GM21390 (cell line): ENCODE data around the gene ZNF431.
"Not testable (repeated sequence)": the region's sequence is repeated elsewhere in the genome, so short reads cannot be mapped to it uniquely, and the experiment has no call there.

Experiments
- ATAC-seq: cut with Tn5 transposase; IDR thresholded peaks from one replicate; pipeline ENCODE4 v1.9.1; 2021; ENCODE audit not compliant: unreplicated experiment

ZNF431 gene

GRCh38 chr19:21141787-21142464, at the start of gene ZNF431:
Gene ZNF431, plus strand, starts transcription at chr19:21142040. Its CDS starts 144 bp downstream, at chr19:21142184.
- peak; percentile 97 for ATAC-seq

GRCh38 chr19:21092109-21092508, 49.7 kb upstream of the ZNF431 start:
- no peak for ATAC-seq

GRCh38 chr19:21094347-21095025, 47.4 kb upstream of the ZNF431 start:
- ATAC-seq, result no peak

DNA sequence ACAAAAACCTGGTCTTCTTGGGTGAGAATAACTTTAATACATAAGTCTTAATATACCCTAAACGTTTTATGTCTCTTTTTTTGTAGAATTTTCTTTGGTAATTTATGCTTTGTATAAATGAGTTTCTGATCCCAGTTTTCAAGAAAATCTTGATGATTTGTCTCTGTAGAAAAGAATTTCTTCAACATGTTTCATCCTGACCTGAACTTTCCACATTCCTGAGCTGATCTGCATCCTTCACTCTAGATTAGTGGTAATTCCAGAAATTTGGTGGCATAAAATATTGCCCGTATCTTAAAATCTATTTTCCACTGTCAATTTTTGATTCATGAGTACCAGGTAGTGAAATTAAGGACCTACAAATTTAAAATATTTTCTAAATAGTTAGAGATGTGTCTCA, 43.5 kb upstream of the ZNF431 start:
- ATAC-seq, result no peak

DNA sequence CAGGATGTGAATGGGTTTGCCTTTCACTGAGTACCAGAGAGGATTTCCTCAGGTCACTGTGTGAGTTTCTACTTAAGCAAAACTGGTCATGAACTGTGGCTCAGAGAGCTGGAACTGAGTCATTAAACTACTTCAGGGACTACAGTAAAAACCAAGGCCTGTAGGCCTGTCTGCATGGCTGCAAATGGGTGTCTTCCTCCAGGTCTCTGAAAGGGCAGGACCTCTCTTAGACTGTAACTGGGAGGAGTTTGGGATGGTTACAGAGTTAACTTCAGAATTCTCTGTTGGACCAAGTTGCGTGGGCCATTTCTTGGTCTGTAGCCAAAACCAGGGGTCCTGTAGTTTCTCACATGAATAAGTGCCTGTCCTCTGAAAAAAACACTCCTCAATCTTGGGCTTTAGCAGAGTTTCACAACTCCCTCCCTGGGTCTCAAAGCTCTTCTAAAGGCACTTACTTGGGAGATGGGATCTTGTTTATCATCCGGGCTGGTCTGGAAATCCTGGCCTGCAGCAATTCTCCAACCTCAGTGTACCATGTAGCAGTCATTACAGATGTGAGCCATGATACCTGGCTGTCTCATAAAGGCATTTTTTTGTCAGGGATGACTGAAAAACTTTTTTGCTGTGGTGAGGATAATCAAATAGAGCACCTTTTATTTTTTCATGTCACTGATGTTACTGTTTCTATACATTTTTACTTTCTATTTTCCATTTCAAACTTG, 40.2 kb upstream of the ZNF431 start:
- no peak for ATAC-seq

DNA sequence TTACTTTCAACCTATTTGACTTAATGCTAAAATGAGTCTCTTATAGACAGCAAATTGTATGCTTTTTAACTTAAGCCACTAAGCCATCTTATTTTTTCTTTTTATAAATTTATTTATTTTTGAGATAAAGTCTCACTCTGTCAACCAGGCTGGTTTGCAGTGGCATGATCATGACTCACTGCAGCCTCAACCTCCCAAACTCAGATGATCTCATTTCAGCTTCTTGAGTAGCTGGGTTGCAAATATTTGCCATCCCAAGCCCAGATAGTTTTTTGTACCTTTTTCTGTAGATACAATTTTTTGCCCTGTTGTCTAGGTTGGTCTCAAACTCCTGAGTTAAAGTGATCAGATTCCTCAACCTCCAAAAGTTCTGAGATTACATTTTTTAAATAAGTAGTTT, 32.7 kb upstream of the ZNF431 start:
- ATAC-seq, result no peak

DNA sequence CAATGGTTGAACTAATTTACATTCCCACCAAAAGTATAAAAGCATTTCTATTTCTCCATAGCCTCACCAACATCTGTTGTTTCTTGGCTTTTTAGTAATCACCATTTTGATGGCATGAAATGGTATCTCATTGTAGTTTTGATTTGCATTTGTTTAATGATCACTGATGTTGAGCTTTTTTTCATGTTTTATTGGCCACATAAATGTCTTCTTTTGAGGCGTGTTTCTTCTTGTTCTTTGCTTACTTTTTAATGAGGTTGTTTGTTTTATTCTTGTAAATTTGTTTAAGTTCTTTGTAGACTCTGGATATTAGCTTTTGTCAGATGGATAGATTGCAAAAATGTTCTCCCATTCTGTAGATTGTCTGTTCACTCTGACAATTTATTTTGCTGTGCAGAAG, 31.7 kb upstream of the ZNF431 start:
- ATAC-seq, result no peak

GRCh38 chr19:21115430-21115829, 26.4 kb upstream of the ZNF431 start:
- no peak for ATAC-seq

- no peak for ATAC-seq
These were observed 24.6 kb upstream of the ZNF431 start for GRCh38 chr19:21117041-21117907.

DNA sequence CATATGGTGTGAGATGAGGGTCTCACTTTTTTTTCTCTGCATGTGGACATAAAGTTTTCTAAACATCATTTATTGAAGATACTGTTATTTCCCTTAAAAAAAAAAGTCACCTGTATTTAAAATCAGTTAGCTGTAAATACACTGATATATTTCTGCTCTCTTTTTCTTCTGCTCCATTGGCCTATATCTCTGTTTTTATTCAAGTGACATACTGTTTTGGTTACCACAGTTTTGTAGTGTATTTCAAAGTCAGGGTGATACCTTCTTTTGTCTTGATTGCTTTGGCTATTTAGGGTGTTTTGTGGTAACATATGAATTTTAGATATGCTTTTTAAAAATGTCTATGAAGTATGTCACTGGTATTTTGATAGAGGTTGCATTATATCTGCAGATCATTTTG, 15.8 kb upstream of the ZNF431 start:
- ATAC-seq, result no peak

- ATAC-seq, result no peak
These were observed 14.8 kb upstream of the ZNF431 start for GRCh38 chr19:21127001-21127400.

- no peak for ATAC-seq
These were observed 13.9 kb upstream of the ZNF431 start for GRCh38 chr19:21127898-21128297.

DNA sequence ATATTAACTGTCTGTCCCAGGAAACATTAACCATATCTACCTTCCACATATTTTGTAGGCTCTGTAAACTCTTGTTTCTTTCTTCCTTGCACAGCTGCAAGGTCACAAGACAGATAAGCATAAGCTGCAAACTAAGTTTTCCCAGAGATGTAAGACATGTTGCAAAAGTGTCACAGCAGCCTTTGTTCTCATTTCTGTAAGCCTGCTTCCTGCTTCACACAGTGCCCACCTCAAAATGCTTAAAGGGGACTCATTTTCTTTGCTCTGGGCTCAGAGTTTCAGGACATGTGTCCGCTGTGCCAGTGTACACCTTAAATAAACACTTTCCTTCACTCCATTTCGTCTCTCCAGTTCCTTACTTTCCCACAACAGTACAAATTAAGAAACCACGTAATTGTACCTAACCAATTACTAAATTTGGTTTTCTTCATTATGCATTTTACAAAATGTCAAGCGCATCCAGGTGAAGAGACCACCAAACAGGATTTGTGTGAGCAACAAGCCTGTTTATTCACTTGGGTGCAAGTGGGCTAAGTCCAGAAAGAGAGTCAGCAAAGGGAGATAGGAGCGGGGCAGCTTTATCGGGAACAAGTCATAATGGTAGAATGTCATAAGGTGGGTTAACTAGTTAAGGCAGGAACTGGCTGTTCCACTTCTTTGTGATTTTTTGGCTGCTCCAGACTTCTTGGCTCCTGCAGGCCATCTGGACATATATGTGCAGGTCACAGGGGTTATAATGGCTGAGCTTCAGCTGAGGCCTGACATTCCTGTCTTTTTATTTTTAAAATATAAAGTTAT, 12.7 kb upstream of the ZNF431 start:
- no peak for ATAC-seq

GRCh38 chr19:21130097-21130775, 11.6 kb upstream of the ZNF431 start:
- ATAC-seq, result no peak

- no peak for ATAC-seq
These were observed 8.2 kb upstream of the ZNF431 start for GRCh38 chr19:21133633-21134032.

DNA sequence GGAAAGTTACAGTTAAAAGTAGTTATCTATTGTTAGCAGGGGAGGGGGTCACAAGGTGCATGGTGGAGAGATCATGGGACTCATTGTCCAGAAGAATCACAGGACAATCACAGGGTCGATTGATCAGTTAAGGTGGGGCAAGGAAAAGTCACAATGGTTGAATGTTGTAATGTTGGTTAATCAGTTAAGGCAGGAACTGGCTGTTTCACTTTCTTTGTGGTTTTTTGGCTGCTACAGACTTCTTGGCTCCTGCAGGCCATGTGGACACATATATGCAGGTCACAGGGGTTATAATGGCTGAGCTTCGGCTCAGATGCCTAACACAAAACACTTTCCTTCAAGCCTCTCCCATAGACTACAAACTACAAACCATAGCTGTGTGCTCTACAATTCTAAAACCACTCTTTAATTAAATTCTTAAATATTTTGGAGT, 6.9 kb upstream of the ZNF431 start:
- no peak for ATAC-seq

GRCh38 chr19:21135433-21135832, 6.4 kb upstream of the ZNF431 start:
- no peak for ATAC-seq

- ATAC-seq, result no peak
These were observed 3.7 kb upstream of the ZNF431 start for GRCh38 chr19:21138130-21138529.

DNA sequence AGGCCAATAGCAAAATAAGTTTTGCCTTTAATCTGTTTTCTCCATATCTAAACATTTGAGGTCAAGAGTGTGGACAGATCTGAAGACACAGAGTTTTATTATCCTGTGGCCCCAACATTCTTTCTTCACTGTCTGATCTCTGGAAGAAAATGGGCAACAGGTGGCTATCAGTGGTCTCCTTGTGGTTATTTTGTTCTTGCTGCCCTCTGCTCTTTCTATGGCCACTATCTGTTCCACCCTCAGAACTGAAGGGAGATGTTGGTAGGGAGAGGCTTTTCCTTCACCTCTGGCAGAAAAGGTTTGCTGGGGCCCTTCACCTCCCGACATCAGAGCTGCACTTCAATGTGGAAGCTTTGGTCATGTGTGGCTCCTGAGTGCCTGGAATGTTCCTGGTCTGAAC, 834 bp upstream of the ZNF431 start:
- not testable (repeated sequence) for ATAC-seq

- no peak for ATAC-seq
These were observed 1.6 kb downstream of the ZNF431 start for GRCh38 chr19:21143428-21143827.
